Brain microvascular endothelial cell (primary cell): ENCODE measurements around the gene P2RY2.

Experiments
- DNase-seq: peaks from one replicate; pipeline ENCODE4 v3.0.0-alpha.2; 2020
- H3K27ac ChIP-seq: fragments of 250-450 bp; sonication (Bioruptor Pico); 2 replicates; pipeline ENCODE4 v1.5.1; 2020; ENCODE audit warnings: mild to moderate bottlenecking, moderate library complexity
- H3K27me3 ChIP-seq: fragments of 250-450 bp; sonication (Bioruptor Pico); replicated peaks from 2 replicates; pipeline ENCODE4 v1.5.1; 2020; ENCODE audit warnings: mild to moderate bottlenecking
- H3K36me3 ChIP-seq: fragments of 250-450 bp; sonication (Bioruptor Pico); replicated peaks from 2 replicates; pipeline ENCODE4 v1.5.1; 2020; ENCODE audit warnings: mild to moderate bottlenecking
- H3K4me3 ChIP-seq: 2 replicates; pipeline ENCODE4 v1.5.1; 2011; ENCODE audit warnings: low read depth, mild to moderate bottlenecking, control low read depth, low read length, moderate library complexity
- in situ Hi-C: cut with HindIII; loops from 2 replicates; pipeline ENCODE4 v1.10.0; 2017; ENCODE audit warnings: low sequenced_read_pairs, low pct_ligation_motif_present
- TF ChIP-seq, protein P1 (sequence below): IDR thresholded peaks from 2 replicates; pipeline ENCODE4 v1.5.1; 2011; ENCODE audit warnings: low read depth, mild to moderate bottlenecking, moderate library complexity, low read length, control low read depth, inconsistent platforms; ENCODE audit errors: missing control alignments

The P2RY2 gene

DNA sequence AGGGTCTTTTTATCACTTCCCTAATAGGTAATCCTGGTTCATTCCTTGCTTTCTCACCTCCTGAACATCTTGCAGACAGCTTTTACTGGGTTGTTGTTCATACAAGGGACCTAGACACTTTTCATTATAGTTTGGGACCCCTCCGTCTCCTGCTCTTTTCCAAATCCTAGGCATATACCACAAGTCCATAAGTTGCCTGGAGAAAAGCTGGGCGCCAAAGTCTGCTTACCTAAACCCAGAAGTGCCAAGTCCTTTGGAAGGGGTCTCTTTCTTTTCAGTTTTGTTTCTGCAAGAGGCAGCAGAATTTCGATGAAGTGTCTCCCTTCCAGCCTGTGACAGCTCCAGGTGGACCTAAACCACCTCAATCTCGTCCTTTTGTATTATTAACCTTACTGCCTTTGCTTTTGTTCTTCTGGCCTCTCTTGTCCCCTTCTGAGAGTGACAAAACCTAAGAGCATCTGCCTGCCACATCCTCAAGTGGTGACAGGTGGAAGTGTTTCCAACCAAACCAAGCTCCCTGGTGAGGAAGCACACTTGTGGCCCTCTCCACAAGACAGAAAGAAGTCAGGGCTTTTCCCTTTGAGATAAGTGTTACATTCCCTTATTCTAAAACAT is 34.6 kb downstream of the P2RY2 start:
- Histone ChIP-seq H3K36me3 (no peaks in the 10 kb centered on the region), H3K27me3 (no peaks in the 10 kb centered on the region), H3K27ac (no peak overlapping the region), H3K4me3 (no peak overlapping the region)
- in situ Hi-C loops, result no loop called here
- TF ChIP-seq, protein P1, sequence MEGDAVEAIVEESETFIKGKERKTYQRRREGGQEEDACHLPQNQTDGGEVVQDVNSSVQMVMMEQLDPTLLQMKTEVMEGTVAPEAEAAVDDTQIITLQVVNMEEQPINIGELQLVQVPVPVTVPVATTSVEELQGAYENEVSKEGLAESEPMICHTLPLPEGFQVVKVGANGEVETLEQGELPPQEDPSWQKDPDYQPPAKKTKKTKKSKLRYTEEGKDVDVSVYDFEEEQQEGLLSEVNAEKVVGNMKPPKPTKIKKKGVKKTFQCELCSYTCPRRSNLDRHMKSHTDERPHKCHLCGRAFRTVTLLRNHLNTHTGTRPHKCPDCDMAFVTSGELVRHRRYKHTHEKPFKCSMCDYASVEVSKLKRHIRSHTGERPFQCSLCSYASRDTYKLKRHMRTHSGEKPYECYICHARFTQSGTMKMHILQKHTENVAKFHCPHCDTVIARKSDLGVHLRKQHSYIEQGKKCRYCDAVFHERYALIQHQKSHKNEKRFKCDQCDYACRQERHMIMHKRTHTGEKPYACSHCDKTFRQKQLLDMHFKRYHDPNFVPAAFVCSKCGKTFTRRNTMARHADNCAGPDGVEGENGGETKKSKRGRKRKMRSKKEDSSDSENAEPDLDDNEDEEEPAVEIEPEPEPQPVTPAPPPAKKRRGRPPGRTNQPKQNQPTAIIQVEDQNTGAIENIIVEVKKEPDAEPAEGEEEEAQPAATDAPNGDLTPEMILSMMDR, result peak; percentile 28
- DNase-seq, result no peak

GRCh38 chr11:73257342-73258103 is 39.4 kb downstream of the P2RY2 start:
- TF ChIP-seq, protein P1, result no peak
- Histone ChIP-seq H3K36me3 (no peaks in the 10 kb centered on the region), H3K4me3 (no peak overlapping the region), H3K27me3 (no peaks in the 10 kb centered on the region), H3K27ac (peak overlapping the region; percentile 73)
- peak; percentile 79 for DNase-seq
- in situ Hi-C loops, result no loop called here

- Histone ChIP-seq H3K27me3 (no peaks in the 10 kb centered on the region), H3K36me3 (no peaks in the 10 kb centered on the region), H3K27ac (peak overlapping the region; percentile 73), H3K4me3 (no peak overlapping the region)
- no peak for DNase-seq
- in situ Hi-C loops, result no loop called here
- TF ChIP-seq, protein P1, result no peak
These were observed 40.3 kb downstream of the P2RY2 start for GRCh38 chr11:73258104-73259035.

DNA sequence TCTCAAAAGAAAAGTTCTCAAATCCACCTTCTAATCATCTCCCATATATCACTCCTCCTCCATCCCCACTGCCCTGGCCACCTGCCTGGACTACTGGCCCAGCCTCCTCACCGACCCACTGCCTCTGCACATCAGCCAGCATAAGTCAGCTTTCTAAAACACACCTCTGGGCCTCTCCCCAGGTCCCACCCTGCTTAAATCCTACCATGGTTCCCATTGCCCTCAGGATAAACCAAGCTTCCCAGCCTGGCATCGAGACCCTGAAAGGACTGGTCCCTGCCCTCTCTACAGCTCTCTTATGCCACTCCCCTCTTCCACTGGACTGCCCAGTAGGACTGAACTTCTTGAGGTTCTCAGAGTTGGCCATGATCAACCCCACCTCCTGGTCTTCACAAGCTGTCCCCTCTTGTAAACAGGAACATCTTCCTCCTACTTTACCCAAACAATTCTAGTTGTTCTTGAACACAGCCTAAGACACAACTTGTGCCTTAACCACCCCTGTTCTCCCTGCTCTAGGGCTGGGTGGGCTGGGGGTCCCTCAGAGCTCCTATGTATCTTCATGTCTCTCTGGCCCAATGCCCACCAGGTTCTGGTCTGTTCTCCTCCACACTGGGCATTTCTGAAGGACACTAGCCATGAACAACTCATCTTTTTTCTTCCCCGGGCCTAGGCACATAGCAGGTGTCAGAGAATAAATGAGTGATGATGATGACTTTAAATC is 41.5 kb downstream of the P2RY2 start:
- Histone ChIP-seq H3K27ac (no peak overlapping the region), H3K27me3 (no peaks in the 10 kb centered on the region), H3K4me3 (no peak overlapping the region), H3K36me3 (no peaks in the 10 kb centered on the region)
- no peak for DNase-seq
- in situ Hi-C loops, result no loop called here
- TF ChIP-seq, protein P1, result no peak

- in situ Hi-C loops, result no loop called here
- no peak overlapping the region for H3K4me3 ChIP-seq
- H3K27ac ChIP-seq, result no peak overlapping the region
- DNase-seq, result no peak
- no peaks in the 10 kb centered on the region for H3K27me3 ChIP-seq
- TF ChIP-seq, protein P1, result no peak
- H3K36me3 ChIP-seq, result no peaks in the 10 kb centered on the region
These were observed 42.0 kb downstream of the P2RY2 start for GRCh38 chr11:73260127-73260457.
